Panc1 (cell line): ENCODE data around the gene TLR10.

ENCODE experiments used
- POLR2AphosphoS5 ChIP-seq: IDR thresholded peaks from 2 replicates; pipeline ENCODE4 v1.6.1; 2012; ENCODE audit warnings: mild to moderate bottlenecking, low read depth, low read length, moderate library complexity
- SIN3A ChIP-seq: IDR thresholded peaks from 2 replicates; pipeline ENCODE4 v1.6.1; 2012; ENCODE audit warnings: low read depth, mild to moderate bottlenecking, low read length, moderate library complexity, borderline replicate concordance; ENCODE audit not compliant: insufficient read depth
- TF ChIP-seq, protein P1 (sequence below): fragments of 450-650 bp; IDR thresholded peaks from 2 replicates; pipeline ENCODE4 v1.5.1; 2017; ENCODE audit warnings: mild to moderate bottlenecking
- TF ChIP-seq, protein P2 (sequence below), 2 experiments: IDR thresholded peaks; 2 replicates each; pipeline ENCODE4 v1.6.1; 2011 to 2012; ENCODE audit warnings: low read depth in 2 of 2, control low read depth in 1 of 2, low read length in 1 of 2, mild to moderate bottlenecking in 1 of 2, moderate library complexity in 1 of 2; ENCODE audit not compliant: insufficient read depth in 1 of 2

DNA sequence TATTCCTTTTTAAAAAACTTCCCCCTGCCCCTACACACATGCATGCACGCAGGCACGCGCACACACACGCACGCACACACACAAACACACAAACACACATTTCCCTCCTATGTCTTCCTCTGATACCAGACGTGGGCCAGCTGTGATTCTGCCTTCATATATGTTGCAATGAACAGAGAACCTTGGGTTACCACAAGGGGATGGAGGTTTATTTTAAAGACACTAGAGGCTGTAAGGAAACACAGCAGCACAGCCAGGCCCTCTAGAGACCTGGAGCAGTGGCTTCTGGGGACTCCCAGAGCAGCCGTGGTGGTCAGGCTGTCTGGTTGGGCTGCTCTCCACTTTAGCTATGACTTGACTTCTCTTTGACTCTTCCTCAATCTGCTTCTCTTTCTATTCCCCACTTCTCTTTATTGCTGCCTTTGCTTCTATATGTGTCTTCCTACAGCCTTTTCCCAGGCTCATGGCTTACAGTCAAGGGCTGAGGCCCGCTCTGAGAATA, 3.2 kb upstream of the TLR10 start:
- TF ChIP-seq, protein P1, sequence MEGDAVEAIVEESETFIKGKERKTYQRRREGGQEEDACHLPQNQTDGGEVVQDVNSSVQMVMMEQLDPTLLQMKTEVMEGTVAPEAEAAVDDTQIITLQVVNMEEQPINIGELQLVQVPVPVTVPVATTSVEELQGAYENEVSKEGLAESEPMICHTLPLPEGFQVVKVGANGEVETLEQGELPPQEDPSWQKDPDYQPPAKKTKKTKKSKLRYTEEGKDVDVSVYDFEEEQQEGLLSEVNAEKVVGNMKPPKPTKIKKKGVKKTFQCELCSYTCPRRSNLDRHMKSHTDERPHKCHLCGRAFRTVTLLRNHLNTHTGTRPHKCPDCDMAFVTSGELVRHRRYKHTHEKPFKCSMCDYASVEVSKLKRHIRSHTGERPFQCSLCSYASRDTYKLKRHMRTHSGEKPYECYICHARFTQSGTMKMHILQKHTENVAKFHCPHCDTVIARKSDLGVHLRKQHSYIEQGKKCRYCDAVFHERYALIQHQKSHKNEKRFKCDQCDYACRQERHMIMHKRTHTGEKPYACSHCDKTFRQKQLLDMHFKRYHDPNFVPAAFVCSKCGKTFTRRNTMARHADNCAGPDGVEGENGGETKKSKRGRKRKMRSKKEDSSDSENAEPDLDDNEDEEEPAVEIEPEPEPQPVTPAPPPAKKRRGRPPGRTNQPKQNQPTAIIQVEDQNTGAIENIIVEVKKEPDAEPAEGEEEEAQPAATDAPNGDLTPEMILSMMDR = no peak
- TF ChIP-seq, protein P2, sequence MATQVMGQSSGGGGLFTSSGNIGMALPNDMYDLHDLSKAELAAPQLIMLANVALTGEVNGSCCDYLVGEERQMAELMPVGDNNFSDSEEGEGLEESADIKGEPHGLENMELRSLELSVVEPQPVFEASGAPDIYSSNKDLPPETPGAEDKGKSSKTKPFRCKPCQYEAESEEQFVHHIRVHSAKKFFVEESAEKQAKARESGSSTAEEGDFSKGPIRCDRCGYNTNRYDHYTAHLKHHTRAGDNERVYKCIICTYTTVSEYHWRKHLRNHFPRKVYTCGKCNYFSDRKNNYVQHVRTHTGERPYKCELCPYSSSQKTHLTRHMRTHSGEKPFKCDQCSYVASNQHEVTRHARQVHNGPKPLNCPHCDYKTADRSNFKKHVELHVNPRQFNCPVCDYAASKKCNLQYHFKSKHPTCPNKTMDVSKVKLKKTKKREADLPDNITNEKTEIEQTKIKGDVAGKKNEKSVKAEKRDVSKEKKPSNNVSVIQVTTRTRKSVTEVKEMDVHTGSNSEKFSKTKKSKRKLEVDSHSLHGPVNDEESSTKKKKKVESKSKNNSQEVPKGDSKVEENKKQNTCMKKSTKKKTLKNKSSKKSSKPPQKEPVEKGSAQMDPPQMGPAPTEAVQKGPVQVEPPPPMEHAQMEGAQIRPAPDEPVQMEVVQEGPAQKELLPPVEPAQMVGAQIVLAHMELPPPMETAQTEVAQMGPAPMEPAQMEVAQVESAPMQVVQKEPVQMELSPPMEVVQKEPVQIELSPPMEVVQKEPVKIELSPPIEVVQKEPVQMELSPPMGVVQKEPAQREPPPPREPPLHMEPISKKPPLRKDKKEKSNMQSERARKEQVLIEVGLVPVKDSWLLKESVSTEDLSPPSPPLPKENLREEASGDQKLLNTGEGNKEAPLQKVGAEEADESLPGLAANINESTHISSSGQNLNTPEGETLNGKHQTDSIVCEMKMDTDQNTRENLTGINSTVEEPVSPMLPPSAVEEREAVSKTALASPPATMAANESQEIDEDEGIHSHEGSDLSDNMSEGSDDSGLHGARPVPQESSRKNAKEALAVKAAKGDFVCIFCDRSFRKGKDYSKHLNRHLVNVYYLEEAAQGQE (IDR thresholded peaks at IDR 0.05; ENCODE audit: insufficient read depth in 1 of 2, low read depth in 2 of 2, low read length in 1 of 2) = no peak
- TF ChIP-seq POLR2AphosphoS5 (no peak), SIN3A (no peak)
